H1 (cell line): ENCODE measurements around the gene UNC80. TPM values are rescaled to one million over a fixed set of nuclear protein-coding genes. Genes with fewer than 3 reads are reported as not detected.

Experiments used
- CTCF ChIA-PET: fragments of 300-600 bp; sonication (Branson Sonifier 250); formaldehyde crosslinking; loops from one replicate; lab custom pipeline; 2021; ENCODE audit not compliant: partially characterized antibody; lab: Charles Lee
- POLR2A ChIA-PET: fragments of 300-600 bp; sonication (Branson Sonifier 250); formaldehyde crosslinking; loops from one replicate; lab custom pipeline; 2021; ENCODE audit warnings: inconsistent platforms; ENCODE audit not compliant: partially characterized antibody; lab: Charles Lee
- DNase-seq, 2 experiments: peaks; one replicate each; pipeline versions ENCODE4 v3.0.0 to v3.0.0-alpha.2; 2010 to 2022; ENCODE audit warnings: low spot score in 2 of 2, low read depth in 1 of 2, mixed read lengths in 1 of 2
- FAIRE-seq: peaks from 2 replicates; lab custom pipeline; 2011; peaks lifted over from hg19 to GRCh38; lab: Jason Lieb, UNC
- H2AFZ ChIP-seq: 2 replicates; pipeline ENCODE4 v1.8.1; 2012; ENCODE audit warnings: low read length, inconsistent platforms
- H2AK5ac ChIP-seq: 2 replicates; pipeline ENCODE4 v1.6.1; 2013; ENCODE audit warnings: low read depth, low read length
- H2BK120ac ChIP-seq: replicated peaks from 2 replicates; pipeline ENCODE3; 2013; ENCODE audit warnings: low read depth, low read length, inconsistent platforms
- H2BK12ac ChIP-seq: 2 replicates; pipeline ENCODE4 v1.6.1; 2013; ENCODE audit warnings: low read depth, low read length
- H2BK15ac ChIP-seq: 2 replicates; pipeline ENCODE4 v1.6.1; 2013; ENCODE audit warnings: low read length
- H2BK20ac ChIP-seq: 2 replicates; pipeline ENCODE4 v1.6.1; 2013; ENCODE audit warnings: low read length
- H2BK5ac ChIP-seq: 2 replicates; pipeline ENCODE4 v1.6.1; 2013; ENCODE audit warnings: low read depth, low read length
- H3K14ac ChIP-seq: 2 replicates; pipeline ENCODE4 v1.6.1; 2013; ENCODE audit warnings: inconsistent platforms; ENCODE audit not compliant: insufficient read length
- H3K18ac ChIP-seq: 2 replicates; pipeline ENCODE4 v1.6.1; 2013; ENCODE audit warnings: low read length; ENCODE audit errors: extremely low read depth
- H3K23ac ChIP-seq: 2 replicates; pipeline ENCODE4 v1.6.1; 2013; ENCODE audit warnings: inconsistent platforms; ENCODE audit not compliant: insufficient read length
- H3K23me2 ChIP-seq: 2 replicates; pipeline ENCODE4 v1.6.1; 2013; ENCODE audit warnings: low read depth, low read length
- H3K27ac ChIP-seq: 2 replicates; pipeline ENCODE4 v1.6.1; 2011; ENCODE audit warnings: low read depth, low read length, inconsistent platforms
- H3K27me3 ChIP-seq, 4 experiments: replicated peaks in 1 of 4; 1 replicate in 1 of 4; 2 replicates in 3 of 4; pipeline versions ENCODE4 v1.6.1 to v1.8.1; 2011 to 2013; ENCODE audit warnings: low read length in 3 of 4, mild to moderate bottlenecking in 3 of 4, inconsistent platforms in 2 of 4, mixed read lengths in 2 of 4, moderate library complexity in 1 of 4; ENCODE audit not compliant: control insufficient read depth in 3 of 4, insufficient read depth in 3 of 4; ENCODE audit errors: extremely low read depth in 1 of 4
- H3K36me3 ChIP-seq, 4 experiments: 2 replicates each; pipeline versions ENCODE4 v1.6.1 to v1.8.1; 2011 to 2013; ENCODE audit warnings: mild to moderate bottlenecking in 4 of 4, low read length in 3 of 4, moderate library complexity in 2 of 4, control low read depth in 1 of 4, inconsistent platforms in 1 of 4; ENCODE audit not compliant: insufficient read depth in 4 of 4, control insufficient read depth in 2 of 4
- H3K4ac ChIP-seq: replicated peaks from 2 replicates; pipeline ENCODE3; 2013; ENCODE audit warnings: low read length, low read depth, mixed read lengths, inconsistent platforms; ENCODE audit not compliant: insufficient read length
- H3K4me1 ChIP-seq, 4 experiments: replicated peaks in 1 of 4; 1 replicate in 1 of 4; 2 replicates in 3 of 4; pipeline versions ENCODE4 v1.6.1 to v1.8.1; 2011 to 2013; ENCODE audit warnings: low read length in 3 of 4, inconsistent platforms in 2 of 4, mixed read lengths in 1 of 4; ENCODE audit not compliant: insufficient read depth in 4 of 4, control insufficient read depth in 3 of 4
- H3K4me2 ChIP-seq, 2 experiments: 2 replicates each; pipeline versions ENCODE4 v1.6.1 to v1.8.1; 2011 to 2013; ENCODE audit warnings: low read depth in 2 of 2, low read length in 2 of 2, control low read depth in 1 of 2, inconsistent platforms in 1 of 2, mild to moderate bottlenecking in 1 of 2; ENCODE audit not compliant: insufficient read depth in 1 of 2
- H3K4me3 ChIP-seq, 4 experiments: fragments of 200-600, 300-600 bp in 1 of 4; sonication (generic), shearing (Covaris generic), sonication (Bioruptor Twin) in 1 of 4; 2 replicates each; pipeline versions ENCODE4 v1.5.1 to v1.8.1; 2011 to 2016; ENCODE audit warnings: low read length in 4 of 4, low read depth in 3 of 4, control low read depth in 2 of 4, inconsistent platforms in 2 of 4, mild to moderate bottlenecking in 2 of 4, mixed read lengths in 1 of 4, moderate library complexity in 1 of 4; ENCODE audit not compliant: insufficient read depth in 2 of 4; ENCODE audit errors: extremely low read depth in 1 of 4
- H3K56ac ChIP-seq: replicated peaks from 2 replicates; pipeline ENCODE3; 2013; ENCODE audit warnings: low read depth, mild to moderate bottlenecking, mixed read lengths, low read length, inconsistent platforms; ENCODE audit not compliant: insufficient read length
- H3K79me1 ChIP-seq: 2 replicates; pipeline ENCODE4 v1.6.1; 2013; ENCODE audit warnings: low read depth, low read length, control low read depth
- H3K79me2 ChIP-seq, 2 experiments: 2 replicates each; pipeline versions ENCODE4 v1.6.1 to v1.8.1; 2012 to 2013; ENCODE audit warnings: low read length in 2 of 2, mild to moderate bottlenecking in 2 of 2, inconsistent platforms in 1 of 2; ENCODE audit not compliant: insufficient read depth in 2 of 2, control insufficient read depth in 1 of 2
- H3K9ac ChIP-seq, 4 experiments: replicated peaks in 1 of 4; 1 replicate in 1 of 4; 2 replicates in 3 of 4; pipeline versions ENCODE4 v1.6.1 to v1.8.1; 2011 to 2013; ENCODE audit warnings: low read depth in 3 of 4, low read length in 3 of 4, control low read depth in 2 of 4, mild to moderate bottlenecking in 2 of 4, moderate library complexity in 2 of 4, inconsistent platforms in 1 of 4; ENCODE audit errors: extremely low read depth in 1 of 4
- H3K9me3 ChIP-seq, 2 experiments: 2 replicates each; pipeline versions ENCODE4 v1.6.1 to v1.8.1; 2012 to 2013; ENCODE audit warnings: mild to moderate bottlenecking in 2 of 2, moderate library complexity in 2 of 2, control low read depth in 1 of 2, inconsistent platforms in 1 of 2, low read depth in 1 of 2, low read length in 1 of 2, mixed read lengths in 1 of 2; ENCODE audit not compliant: insufficient read depth in 2 of 2
- H4K20me1 ChIP-seq, 2 experiments: replicated peaks in 1 of 2; 2 replicates each; pipeline versions ENCODE3 to v1.8.1; 2011 to 2013; ENCODE audit warnings: inconsistent platforms in 2 of 2, low read length in 2 of 2, mild to moderate bottlenecking in 1 of 2; ENCODE audit not compliant: insufficient read depth in 2 of 2, control insufficient read depth in 1 of 2
- H4K5ac ChIP-seq: 2 replicates; pipeline ENCODE4 v1.6.1; 2013; ENCODE audit warnings: low read length, low read depth, mixed read lengths, inconsistent platforms; ENCODE audit not compliant: insufficient read length
- H4K8ac ChIP-seq: 2 replicates; pipeline ENCODE4 v1.8.0; 2013; ENCODE audit warnings: mild to moderate bottlenecking, moderate library complexity, low read length, inconsistent platforms; ENCODE audit not compliant: insufficient read depth; ENCODE audit errors: extremely low read depth
- H4K91ac ChIP-seq: replicated peaks from 2 replicates; pipeline ENCODE3; 2013; ENCODE audit warnings: low read length, mixed read lengths, inconsistent platforms; ENCODE audit not compliant: insufficient read length
- POLR2AphosphoS5 ChIP-seq: IDR thresholded peaks from 2 replicates; pipeline ENCODE4 v1.6.1; 2011; ENCODE audit warnings: low read depth, low read length
- ZNF274 ChIP-seq: IDR thresholded peaks from 2 replicates; pipeline ENCODE4 v1.7.0; 2012; ENCODE audit warnings: low read length, borderline replicate concordance; ENCODE audit errors: extremely low read depth
- WGBS, 2 experiments: shearing (Covaris generic) in 1 of 2; methylation state at CpG; one replicate each; pipeline versions ENCODE4 v1.1.6 to v1.1.7; 2013 to 2015; ENCODE audit warnings: low lambda C conversion rate in 2 of 2, mixed read lengths in 2 of 2, inconsistent platforms in 1 of 2, low coverage in 1 of 2, missing lambda C conversion rate in 1 of 2; ENCODE audit not compliant: insufficient replicate concordance in 2 of 2, insufficient coverage in 1 of 2, insufficient read length in 1 of 2; ENCODE audit errors: extremely low coverage in 1 of 2, missing lambda C conversion rate in 1 of 2; 5-methylcytosine and 5-hydroxymethylcytosine counted together
- polyA plus RNA-seq, 7 experiments: library from polyadenylated mRNA; depleted of rRNA in 3 of 7; stranded (reverse) in 5 of 7; unstranded in 2 of 7; fragments of >200 nt in 5 of 7; fragments of 200-250 nt in 2 of 7; gene quantifications; 1 replicate in 5 of 7; 2 replicates in 1 of 7; 4 replicates in 1 of 7; pipeline versions ENCODE4 v1.2.1 to v1.2.3, GENCODE V29; 2011 to 2013; ENCODE audit warnings: missing spikeins in 2 of 7, mixed read lengths in 2 of 7
- total RNA-seq: library from RNA; stranded (reverse); fragmentation: NEBNext Ultra II Directional; extraction: Animal tissue kit (Norgen Biotek cat#: 25700); gene quantifications from 2 replicates; pipeline ENCODE4 v1.2.1, GENCODE V29; 2021

UNC80 gene
- total and polyA plus RNA-seq, 2 of the 8 experiments (the other 6 are each of a cell fraction or from before 2014, with no cell fraction given) = 0.53 to 0.56 TPM

GRCh38 chr2:210004881-210005280, 233.2 kb downstream of the UNC80 start:
- no peak overlapping the region for H3K18ac ChIP-seq
- no peak overlapping the region for H3K14ac ChIP-seq
- DNase-seq = no peak
- H4K91ac ChIP-seq = no peak overlapping the region
- H3K27me3 ChIP-seq = no peaks in the 10 kb centered on the region
- H3K79me1 ChIP-seq = peaks cover 6% of the 10 kb centered on the region; the same call in 1 of the 2 replicates
- H2BK20ac ChIP-seq = no peak overlapping the region
- no peak overlapping the region for H3K4ac ChIP-seq
- H3K4me3 ChIP-seq = no peak overlapping the region
- peak overlapping the region in 1 of 4 experiments; percentile 28; a peak in 1 of 7 replicates for H3K9ac ChIP-seq
- H4K20me1 ChIP-seq = peaks cover 3 to 20% of the 10 kb centered on the region in 2 experiments
- H3K9me3 ChIP-seq = no peaks in the 10 kb centered on the region
- peaks cover 0 to 19% (median 2%) of the 10 kb centered on the region in 4 experiments; a peak in 4 of 8 replicates for H3K36me3 ChIP-seq
- ChIA-PET POLR2A (interaction anchor here (0.5 to 1.7 kb wide), 5 partner anchors 8 to 311 kb away, joined by 3 to 4 read pairs (median 3); no protein-coding TSS in a partner anchor), CTCF (interaction anchor here (1.0 to 1.3 kb wide), 2 partner anchors 44 to 358 kb away, joined by 3 to 4 read pairs; no protein-coding TSS in a partner anchor)
- no peak overlapping the region for H3K56ac ChIP-seq
- H4K8ac ChIP-seq = no peak overlapping the region
- no peak overlapping the region for H3K27ac ChIP-seq
- H2BK120ac ChIP-seq = no peak overlapping the region
- no peak overlapping the region for H2BK5ac ChIP-seq
- no peak overlapping the region for H2AFZ ChIP-seq
- H4K5ac ChIP-seq = no peak overlapping the region
- no peak overlapping the region for H2AK5ac ChIP-seq
- H2BK12ac ChIP-seq = no peak overlapping the region
- peaks cover 32 to 74% of the 10 kb centered on the region in 2 experiments for H3K79me2 ChIP-seq
- H2BK15ac ChIP-seq = no peak overlapping the region
- WGBS, 2 experiments = 81% methylated on average over 1 of the region's 2 CpGs; no CpG with 5 or more reads in 1 of the 2 experiments
- peaks cover 0 to 2% (median 0%) of the 10 kb centered on the region in 4 experiments; a peak in 2 of 7 replicates for H3K4me1 ChIP-seq
- TF ChIP-seq POLR2AphosphoS5 (no peak), ZNF274 (no peak)
- peaks cover 7% of the 10 kb centered on the region; the same call in 1 of the 2 replicates for H3K23me2 ChIP-seq
- H3K23ac ChIP-seq = no peak overlapping the region
- FAIRE-seq = no peak
- no peak overlapping the region; a peak in 1 of 4 replicates for H3K4me2 ChIP-seq
